Endothelial cell of umbilical vein (primary cell): ENCODE measurements around the gene FSTL4.

Source experiments
- FOS ChIP-seq: IDR thresholded peaks from 2 replicates; pipeline ENCODE4 v1.6.1; 2011; ENCODE audit warnings: mild to moderate bottlenecking, low read length, moderate library complexity, borderline replicate concordance; ENCODE audit not compliant: insufficient read depth
- JUN ChIP-seq: IDR thresholded peaks from 2 replicates; pipeline ENCODE4 v1.6.1; 2011; ENCODE audit warnings: borderline replicate concordance, low read depth; ENCODE audit not compliant: insufficient read length, insufficient read depth
- POLR2A ChIP-seq: IDR thresholded peaks from 2 replicates; pipeline ENCODE4 v1.6.1; 2012; ENCODE audit warnings: low read depth, mild to moderate bottlenecking, control low read depth, low read length
- POLR2AphosphoS5 ChIP-seq: IDR thresholded peaks from 2 replicates; pipeline ENCODE4 v1.6.1; 2012; ENCODE audit warnings: low read depth, mild to moderate bottlenecking, control low read depth, low read length, moderate library complexity; ENCODE audit not compliant: insufficient read depth
- TF ChIP-seq, protein P1 (sequence below), 2 donors: IDR thresholded peaks; 1 replicate in 1 of 2; 2 replicates in 1 of 2; pipeline ENCODE4 v1.5.1; 2011; ENCODE audit warnings: low read length in 2 of 2, mild to moderate bottlenecking in 2 of 2, moderate library complexity in 2 of 2, control low read depth in 1 of 2, inconsistent platforms in 1 of 2, low read depth in 1 of 2; ENCODE audit not compliant: insufficient read depth in 1 of 2; ENCODE audit errors: extremely low read depth in 1 of 2

DNA sequence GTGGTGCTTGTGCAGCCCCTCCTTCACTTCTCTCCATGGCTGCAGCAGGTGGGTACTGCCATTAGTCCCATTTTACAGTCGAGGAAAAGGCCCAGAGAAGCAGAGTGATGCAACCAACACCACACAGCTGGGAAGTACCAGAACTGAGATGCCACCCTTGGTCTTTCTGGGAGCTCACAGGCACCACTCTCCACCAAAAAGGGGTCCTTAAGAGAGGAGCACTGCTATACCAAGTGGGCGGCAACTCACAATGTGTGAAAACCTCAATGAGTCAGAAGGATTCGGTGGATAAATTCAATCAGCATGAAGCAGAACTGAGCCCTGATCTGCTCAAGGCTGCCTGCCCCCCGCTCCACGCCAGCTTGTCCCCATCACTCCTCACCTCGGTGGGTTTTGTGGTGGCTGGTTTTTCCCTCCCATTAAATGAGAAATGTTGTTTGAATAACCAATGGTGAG is 213.7 kb downstream of the FSTL4 start:
- no peak for TF ChIP-seq FOS
- TF ChIP-seq POLR2A = no peak
- no peak for TF ChIP-seq POLR2AphosphoS5
- TF ChIP-seq, protein P1, sequence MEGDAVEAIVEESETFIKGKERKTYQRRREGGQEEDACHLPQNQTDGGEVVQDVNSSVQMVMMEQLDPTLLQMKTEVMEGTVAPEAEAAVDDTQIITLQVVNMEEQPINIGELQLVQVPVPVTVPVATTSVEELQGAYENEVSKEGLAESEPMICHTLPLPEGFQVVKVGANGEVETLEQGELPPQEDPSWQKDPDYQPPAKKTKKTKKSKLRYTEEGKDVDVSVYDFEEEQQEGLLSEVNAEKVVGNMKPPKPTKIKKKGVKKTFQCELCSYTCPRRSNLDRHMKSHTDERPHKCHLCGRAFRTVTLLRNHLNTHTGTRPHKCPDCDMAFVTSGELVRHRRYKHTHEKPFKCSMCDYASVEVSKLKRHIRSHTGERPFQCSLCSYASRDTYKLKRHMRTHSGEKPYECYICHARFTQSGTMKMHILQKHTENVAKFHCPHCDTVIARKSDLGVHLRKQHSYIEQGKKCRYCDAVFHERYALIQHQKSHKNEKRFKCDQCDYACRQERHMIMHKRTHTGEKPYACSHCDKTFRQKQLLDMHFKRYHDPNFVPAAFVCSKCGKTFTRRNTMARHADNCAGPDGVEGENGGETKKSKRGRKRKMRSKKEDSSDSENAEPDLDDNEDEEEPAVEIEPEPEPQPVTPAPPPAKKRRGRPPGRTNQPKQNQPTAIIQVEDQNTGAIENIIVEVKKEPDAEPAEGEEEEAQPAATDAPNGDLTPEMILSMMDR (IDR thresholded peaks at IDR 0.05; ENCODE audit: extremely low read depth in 1 of 2, insufficient read depth in 1 of 2, low read depth in 1 of 2, low read length in 2 of 2) = no peak
- no peak for TF ChIP-seq JUN
